ENCODE data around the gene TTLL11.

The TTLL11 gene

DNA sequence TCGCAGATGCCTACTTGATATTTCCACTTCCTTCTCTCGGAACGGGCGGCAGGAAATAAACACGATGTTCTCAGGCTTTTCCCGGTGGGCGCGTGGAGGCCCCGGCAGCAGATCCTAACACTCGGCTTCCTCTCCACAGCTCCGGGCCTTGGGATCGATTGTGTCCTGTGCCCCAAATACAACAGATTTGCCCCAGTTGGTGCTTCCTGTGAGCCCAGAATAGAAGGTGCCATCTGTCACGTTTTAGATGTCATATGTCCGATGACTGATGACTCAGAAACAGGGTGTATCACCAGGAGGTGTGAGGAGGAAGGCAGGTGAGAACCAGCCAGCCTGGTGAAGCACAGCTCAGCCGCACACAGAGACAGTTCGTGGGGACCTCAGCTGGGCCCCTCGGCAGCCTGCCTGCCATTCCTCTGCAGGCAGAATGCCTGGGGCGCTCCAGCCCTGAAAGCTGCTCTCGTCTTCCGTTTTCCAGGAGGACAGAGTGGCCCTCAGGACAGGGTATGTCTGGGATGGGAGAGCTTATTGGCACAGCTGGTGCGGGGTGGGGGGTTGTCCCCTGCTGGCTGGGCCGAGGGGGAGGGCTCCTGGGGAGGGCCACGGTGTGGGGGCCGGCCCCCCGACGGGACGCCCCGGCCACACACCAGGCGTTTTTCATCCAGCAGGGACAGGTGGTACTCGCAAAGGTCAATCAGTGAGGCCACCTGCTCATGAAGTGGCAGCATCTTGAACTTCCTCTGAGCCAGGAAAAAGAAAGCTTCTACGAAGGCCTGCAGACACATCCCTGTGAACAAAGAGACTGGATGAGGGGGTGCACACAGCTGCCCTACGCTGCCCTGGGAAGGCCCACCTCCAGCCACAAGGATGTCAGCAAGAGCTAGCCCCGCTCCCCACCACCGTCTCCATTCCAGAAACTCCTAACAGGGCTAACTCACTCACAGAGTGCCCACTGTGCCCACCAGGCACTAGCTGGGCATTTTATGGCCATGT, 270.7 kb downstream of the TTLL11 start:
- no peak for DNase-seq

DNA sequence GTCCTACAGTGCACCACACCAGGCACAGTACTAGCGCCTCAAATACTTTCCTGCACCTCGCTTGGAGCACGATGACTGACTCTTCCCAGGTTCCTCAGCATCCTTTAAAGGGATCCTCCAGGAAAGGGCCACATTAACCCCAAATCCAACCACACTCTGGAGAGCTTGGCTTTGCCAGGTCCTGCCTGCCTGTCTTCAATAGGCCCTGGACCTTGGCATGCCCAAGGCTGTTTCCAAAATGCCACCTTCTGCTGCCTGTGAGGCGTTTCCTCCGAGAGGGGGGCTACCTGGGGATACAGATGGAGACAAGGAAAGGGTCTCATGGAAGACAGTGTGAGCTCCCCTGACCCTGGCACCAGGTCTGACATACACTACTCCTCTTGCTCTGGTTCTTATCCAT, 271.8 kb downstream of the TTLL11 start:
- DNase-seq: no peak

DNA sequence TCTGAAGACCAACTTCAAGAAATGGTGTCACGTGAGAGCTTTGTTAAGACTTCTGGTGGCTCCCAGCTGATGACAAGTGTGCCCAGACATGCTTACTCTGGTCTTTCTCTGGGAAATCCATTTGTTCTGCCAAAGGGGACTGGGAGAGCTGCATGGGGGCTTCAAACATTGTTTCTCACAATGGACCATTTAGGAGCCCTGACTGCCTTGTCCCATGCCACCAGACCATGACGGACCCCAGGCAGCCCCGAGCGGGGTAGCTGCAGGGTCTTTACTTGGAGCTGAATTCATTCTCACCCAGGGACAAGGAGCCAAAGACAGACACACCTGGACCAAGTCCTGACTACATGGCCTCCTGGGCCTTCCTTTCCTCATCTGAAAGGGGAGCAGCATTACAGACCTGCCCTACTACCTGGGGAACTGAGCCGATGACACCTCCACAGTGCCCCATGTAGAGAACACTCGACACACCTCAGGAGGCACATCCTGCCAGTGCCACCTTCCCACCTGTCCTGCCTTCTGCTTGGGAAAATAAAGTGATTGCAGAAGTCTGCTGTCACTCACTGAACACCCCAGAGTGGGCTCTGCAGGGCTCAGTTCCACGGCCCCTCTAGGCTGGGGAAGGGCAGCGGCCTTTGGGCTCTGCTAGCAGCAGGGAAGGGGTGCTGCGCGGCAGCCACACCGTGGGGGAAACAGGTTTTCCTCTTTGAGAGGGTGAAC, 272.7 kb downstream of the TTLL11 start:
- no peak for DNase-seq

DNA sequence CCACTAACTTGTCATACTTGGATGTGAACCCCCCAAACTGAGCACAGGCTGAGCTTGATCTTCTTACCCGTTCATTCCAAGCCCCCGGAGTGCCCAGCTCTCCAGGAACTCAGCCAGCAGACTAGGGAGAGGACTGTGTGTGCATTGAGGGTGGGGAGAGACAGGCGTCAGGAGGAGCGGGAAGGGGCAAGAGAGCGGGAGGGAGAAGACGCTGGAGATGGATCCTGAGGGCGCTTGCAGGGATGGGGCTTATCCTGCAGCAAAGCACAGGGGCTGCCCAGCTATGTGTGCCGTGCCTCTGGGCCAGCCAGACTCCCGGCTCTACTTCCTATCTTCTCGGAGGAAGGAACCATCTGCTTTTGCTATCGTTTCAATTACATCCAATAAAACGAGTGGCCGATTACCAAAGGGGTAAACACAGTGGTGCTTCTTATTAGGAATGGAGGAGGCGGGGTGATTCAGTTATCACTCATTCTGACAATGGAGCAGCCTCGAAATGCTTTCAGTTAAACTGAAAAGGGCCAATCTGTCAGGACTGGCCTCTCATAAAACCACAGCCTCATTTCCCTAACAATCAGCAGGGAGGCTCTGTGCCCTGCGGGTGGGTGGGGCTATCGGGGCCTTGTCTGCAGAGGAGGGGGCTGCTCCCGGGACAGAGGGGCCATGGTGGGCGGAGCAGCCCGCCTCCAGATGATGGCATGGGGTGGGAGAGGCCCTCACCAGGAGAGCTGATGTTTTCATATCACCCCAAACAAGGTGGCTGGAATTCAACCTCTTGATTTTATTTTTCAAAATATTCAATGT, 273.5 kb downstream of the TTLL11 start:
- DNase-seq: no peak

DNA sequence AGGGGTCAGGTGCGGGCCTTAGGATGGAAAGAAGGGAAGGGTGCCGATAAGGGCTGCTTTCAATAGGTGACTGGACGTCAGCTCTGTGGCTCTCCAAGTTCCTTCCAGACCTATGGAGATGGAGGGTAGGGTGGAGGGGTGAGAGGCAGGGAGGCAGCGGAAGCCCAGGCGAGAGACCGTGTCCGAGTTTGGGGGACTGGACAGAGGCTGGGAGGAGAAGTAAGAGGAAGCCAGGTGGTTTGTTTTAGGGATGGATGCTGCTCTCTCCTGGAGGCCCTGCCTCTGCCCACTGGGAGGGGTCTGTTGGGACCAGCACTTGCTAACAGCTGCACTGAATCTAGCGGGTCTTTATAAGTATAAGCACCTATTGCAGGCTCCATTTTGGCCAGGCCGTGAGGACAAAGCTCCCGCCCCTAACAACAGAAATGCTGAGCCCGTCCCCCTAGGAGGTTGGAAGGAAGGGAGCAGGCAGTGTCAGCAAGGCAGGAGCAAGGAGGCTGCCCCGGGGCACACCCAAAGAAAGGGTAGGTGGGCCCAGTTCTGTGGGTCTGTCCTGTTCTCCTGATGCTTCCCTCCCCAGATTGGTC, 274.2 kb downstream of the TTLL11 start:
- no peak for DNase-seq

DNA sequence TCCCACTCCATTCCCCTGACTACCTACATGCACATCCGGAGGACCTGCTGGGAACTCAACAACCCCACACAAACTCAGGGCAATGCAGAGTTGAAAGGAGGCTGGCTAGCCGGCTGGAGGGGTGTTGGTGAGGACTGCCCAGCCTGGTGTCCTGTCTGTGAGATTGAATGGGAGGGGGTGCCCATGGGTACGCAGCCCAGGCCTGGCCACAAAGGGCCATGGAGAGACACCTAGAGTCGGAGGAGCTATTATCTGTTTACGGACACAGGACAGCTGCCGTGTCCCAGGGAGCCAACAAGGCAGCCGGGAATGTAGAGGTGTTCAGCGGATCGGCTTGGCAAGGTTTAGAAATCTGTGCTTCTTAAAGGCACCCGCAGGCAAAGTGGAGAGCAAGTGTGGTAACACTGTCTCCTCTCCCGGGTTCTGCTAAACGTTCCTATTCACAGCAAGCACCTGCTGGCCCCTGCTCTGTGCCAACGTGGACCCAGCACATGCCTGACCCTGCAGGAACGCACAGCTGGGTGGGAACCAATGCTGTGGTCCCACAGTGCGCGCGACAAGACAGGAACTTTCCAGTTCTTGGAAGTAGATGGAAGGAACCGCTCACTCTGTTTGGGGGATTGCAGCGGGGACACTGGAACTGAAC, 275.0 kb downstream of the TTLL11 start:
- no peak for DNase-seq

DNA sequence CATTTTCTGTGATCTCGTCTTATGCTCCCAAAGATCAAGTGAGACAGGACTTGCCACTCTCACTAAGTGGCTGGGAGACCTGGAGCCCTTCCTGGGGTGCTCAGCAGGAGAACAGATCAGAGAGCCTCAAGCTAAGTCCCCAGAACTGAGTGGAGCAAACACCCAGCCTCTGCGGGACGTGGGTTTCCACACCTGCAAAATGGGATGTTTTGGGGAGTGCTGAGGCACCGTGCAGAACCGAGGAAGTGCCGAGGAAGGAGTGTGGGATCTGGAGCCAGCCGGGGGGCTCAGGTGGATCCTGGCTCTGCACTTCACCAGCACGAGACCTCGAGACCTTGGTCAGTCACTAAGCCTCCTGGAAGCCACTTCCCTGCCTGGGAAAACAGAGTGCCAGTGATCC, 275.6 kb downstream of the TTLL11 start:
- DNase-seq: no peak

DNA sequence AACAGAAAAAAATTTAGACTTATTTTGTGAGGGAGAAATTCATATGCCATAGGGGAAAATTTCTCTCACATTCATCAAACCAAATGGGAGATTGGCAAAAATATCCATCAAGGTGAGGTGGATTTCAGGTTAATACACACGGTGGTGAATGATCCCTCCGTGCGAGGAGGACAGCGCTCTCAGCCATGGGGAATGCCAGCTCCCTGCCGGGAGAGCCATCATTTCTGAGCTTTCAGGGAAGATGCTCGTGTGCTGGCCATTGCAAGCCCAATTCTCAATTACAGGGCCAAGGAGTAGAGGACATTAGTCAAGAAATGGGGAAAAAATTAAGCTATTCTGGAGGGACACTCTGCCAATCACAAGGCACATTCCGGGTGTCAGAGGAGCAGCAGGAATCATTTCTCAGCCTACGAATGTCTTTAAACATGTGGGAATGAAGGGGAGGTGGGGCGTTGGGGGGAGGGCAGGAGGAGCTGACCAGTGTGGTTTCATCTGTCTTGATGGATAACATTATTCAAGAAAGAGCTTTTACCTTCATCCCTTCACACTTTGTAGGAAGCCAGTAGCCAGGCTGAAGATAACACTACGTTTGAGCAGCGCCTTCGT, 276.2 kb downstream of the TTLL11 start:
- DNase-seq: no peak

DNA sequence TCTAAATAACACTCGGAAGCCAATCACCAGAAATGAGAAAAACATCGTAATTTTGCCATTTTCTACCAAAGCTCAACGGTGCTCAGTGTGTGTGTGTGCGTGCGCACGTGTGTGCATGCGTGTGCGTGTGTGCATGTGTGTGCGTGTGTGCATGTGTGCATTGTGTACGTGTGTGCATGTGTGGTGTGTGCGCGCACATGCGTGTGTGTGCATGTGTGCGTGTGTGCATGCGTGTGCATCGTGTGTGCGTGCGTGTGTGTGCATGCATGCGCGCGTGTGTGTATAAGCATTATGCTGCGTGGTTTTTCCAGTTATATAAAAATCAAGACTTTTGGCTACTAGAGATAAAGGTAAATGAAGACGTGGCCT, 276.7 kb downstream of the TTLL11 start:
- DNase-seq: no peak

DNA sequence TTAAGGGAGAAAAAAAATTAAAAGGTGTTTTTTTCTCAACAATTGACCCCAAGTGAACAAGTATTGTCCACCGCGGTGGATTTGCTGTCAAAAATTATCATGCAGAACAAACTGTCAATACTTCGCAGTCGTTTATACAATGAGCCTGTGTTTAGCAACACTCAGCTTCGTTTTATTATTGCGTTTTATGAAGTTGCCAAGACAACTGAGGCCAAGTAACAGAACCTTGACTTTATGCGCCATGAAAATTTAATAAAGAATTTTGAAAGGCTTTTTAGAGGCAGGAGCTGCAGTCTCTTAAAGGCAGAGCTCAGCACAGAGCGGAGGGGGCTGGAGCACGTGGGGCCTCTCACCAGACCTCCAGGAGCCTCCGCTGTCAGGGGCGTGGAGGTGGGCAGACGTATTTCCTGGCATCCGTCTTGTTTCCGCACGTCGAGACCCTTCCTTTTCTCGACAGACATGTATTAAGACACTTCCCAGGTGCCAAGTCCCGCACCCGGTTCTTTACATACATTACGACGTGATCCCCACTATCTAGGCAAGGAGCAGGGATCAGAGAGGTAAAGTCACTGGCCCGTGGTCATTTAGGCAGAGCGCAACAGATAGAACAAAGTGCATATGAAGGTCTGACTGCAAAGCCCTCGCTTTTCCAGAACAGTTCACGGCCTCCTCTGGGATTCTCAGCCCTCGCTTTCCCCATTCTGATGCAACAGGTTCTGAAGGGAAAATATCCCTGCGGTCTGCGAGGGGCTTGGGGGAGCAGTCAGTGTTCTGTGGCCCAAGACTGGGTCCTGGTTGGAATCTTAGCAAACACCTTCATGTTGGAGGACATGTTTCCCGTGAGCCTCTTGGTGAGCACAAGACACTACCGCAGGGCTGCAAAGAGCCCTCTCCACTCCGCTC, 277.3 kb downstream of the TTLL11 start:
- no peak for DNase-seq

DNA sequence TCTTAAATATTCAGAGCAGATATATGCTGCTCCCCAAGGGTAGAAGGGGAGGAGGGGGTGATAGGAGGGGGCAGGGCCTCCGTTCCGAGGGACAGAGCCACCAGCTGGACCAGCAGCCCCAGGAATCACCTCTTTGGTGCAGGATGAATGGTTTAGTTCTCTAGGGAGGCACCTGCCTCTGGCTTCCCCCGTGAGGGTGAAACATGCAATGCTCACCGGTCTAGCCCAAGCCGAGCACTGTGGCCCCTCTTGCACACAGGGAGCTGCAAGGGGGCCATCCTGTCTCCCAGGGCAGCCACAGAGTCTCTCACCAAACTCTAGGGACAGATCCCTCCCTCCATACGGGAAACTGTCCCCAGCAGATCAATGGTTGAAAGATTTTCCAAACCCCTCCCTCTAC, 278.0 kb downstream of the TTLL11 start:
- no peak for DNase-seq

DNA sequence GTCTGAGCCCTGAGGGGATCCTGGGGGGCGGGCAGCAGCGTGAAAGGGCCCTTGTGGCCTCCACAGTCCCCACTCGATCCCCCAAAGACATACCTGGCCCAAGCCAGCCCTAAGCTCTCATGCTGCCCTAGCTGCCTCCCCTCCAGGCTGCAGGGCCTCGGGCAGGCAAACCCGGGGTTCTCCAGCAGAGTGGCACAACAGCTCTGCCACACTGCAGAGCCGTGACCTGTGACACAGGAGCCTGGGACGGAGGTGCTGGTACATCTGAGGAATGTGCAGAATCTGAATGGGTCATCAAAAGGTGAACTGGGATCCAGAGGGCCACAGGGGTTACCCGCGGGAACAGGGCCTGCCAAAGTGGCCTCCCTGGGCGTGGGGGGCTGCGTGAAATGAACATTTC, 278.5 kb downstream of the TTLL11 start:
- DNase-seq: no peak

DNA sequence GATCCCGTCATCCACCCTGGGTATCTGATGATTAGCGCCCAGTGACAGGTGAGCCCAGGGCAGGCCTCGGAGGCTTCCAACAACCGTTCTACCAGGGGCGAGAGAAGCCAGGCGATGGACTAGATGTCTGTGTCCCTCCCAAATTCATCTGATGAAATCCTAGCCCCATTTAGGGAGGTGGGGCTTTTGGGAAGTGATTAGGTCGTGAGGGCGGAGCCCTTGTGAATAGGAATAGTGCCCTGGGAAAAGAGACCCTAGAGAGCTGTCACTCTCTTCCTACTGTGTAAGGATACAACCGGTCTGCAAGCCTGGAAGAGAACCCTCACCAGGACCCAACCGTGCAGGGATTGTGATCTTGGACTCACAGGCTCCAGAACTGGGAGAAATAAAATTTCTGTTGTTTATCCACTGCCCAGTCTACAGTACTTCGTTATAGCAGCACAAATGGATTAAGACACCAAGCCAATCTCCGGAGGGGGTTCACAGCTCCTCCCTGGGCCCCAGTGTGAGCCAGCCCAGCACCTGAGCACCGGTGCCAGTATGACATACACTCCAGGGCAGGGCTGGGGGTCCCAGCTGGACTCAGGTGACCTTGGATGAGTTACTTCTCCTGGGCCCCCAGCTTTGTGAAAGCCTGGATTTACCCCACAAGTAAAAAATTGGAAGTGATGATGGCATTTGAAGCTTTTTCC, 279.4 kb downstream of the TTLL11 start:
- no peak for DNase-seq

DNA sequence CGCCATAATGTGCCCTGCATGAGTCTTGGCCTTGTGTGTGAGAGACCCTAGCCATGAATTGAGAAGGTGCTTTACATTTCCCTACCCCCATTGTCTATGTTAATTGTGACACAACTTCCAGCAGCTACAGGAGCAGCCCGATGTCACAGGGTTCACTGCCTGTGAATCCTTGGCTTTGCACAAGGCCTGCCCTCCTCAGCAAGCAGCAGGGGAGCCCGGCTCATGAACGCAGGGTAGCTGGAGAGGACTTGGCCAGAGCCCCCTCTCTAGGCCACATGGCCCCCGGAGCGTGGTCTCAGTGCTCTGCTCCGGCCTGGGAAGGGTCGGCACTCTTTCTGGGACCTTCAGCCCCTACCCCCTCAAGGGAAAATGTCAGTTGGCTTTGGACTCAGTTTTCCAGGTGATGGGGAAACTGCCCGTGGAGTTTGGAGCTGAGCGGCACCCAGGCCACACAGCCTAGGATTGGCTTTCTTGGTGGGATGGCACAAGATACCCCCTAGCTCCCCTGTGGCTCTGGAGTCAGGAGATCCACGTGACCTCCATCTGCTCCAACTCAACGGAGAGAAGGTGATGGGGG, 280.9 kb downstream of the TTLL11 start:
- DNase-seq: no peak

DNA sequence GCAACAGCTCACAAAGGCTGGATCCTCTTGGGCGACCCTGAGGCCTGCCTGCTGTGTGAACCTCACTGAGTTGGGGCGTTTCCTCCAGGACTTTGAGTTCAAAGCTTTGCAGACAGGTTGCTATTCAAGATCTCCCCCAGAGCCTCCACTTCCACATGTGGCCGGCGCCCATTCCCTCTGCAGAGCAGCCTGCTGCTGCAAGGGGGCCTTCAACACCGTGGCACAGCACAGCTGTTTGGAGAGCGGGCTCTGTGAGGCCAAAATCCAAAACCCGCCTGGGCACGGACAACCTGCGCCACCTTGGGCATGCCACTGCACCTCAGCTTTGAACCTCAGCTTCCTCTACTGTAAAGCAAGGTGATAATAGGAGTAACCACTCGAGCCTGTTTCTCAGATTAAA, 281.4 kb downstream of the TTLL11 start:
- DNase-seq: no peak

DNA sequence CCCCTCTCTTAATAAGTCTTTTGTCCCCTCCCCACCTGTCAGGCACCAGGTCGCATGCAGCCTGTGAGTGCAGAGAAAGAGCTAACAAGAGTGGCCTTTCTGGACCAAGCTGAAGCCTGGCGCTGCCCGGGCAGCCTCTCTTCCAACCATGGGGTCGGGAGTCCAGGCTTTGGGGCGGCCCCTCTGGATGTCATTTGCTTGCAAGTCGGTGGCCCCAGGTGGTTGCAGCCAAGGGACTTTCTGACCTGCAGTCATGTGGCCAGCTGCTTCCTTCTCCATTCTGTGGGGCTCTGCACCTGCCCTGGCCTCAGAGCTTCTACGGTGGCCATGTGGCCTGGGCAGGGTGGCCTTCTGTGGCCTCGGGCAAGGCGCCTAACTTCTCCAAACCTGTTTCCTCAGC, 282.0 kb downstream of the TTLL11 start:
- DNase-seq: no peak

DNA sequence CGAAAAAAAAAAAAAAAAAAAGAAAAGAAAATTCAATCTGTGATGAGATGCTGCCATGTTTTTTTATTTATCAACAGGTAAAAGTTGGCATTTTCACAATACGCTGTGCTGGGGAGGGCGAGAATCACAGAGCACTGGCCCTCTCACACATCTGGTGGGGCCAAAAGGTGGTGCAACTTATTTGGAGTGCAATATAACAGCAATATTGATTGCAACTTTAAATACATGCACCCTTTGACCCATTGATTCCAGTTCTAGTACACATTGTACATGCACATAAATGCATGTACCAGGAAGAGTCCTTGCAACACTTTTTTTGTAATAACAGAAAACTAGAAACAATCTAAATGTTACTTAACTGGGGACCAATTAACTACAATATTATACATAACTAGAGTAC, 282.6 kb downstream of the TTLL11 start:
- no peak for DNase-seq

DNA sequence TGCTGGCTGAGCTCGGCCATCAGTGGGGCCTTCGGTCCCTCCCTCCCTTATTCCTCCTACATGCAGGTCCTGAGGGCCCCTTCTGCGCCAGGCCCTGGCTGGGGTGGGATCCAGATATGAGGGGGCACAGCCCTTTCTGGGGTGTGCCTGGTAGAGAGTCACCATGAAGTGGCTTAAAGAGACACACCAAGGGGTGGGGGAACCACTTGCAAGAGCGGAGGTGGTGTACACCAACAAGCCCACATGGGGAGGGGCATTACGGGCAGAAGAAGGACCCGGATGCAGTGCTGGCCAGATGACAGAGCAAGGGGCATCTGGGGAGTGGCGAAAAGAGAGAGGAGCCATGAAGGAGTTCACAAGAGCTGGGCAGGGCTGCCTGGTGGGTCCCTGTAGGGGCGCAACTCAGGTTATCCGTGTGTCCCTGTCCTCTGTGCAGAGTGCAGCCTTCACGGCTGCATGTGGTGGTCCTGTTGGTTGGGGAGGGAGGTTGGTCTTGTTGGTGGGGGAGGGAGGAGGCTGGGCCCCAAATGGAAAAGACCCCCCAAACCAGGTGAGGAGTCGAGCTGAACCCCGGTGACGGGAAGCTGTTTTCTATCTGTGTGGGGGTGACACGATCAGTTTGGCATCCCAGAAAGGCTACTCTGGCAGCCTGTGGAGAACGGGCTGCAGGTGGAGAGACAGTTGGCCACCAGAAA, 283.6 kb downstream of the TTLL11 start:
- DNase-seq: no peak

DNA sequence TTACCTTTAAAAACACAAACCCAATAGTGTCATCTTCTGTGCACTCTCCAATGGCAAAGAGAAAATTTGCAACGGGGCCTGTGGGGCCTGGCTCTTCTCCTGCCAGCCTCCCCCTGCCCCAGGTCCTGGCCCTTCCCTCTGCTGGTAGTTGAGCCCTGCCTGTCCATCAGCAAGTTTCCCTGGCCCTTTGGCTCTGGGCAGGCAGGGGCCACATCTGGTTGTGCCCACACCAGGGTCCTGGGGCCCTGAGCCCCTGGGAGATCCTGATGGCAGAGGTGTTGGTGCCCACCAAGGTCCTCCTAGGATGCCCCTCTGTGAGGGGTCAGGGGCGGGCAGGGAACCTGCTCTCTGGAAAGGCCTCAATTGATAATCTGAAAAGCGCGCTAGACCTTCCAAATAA, 284.3 kb downstream of the TTLL11 start:
- no peak for DNase-seq

Measured in stimulated activated CD4-positive, alpha-beta T cell treated with anti-CD3 and anti-CD28 coated beads, Interleukin-1b, Interleukin-23, amount 100 ng/mL, for 48 hours (primary cell).